Vein endothelial cell (primary cell): ENCODE results near the gene GPR37L1. TPM values are rescaled to one million over a fixed set of nuclear protein-coding genes. Genes with fewer than 3 reads are reported as not detected.

Experiments used
- small RNA-seq: library from RNA; depleted of rRNA; stranded (forward); fragments of <200 nt; gene quantifications from one replicate; pipeline ENCODE3, GENCODE V24; 2012
- total RNA-seq: library from RNA; depleted of rRNA; stranded (reverse); fragments of >200 nt; gene quantifications from 2 replicates; pipeline ENCODE4 v1.2.3, GENCODE V29; 2012

GPR37L1 gene, protein sequence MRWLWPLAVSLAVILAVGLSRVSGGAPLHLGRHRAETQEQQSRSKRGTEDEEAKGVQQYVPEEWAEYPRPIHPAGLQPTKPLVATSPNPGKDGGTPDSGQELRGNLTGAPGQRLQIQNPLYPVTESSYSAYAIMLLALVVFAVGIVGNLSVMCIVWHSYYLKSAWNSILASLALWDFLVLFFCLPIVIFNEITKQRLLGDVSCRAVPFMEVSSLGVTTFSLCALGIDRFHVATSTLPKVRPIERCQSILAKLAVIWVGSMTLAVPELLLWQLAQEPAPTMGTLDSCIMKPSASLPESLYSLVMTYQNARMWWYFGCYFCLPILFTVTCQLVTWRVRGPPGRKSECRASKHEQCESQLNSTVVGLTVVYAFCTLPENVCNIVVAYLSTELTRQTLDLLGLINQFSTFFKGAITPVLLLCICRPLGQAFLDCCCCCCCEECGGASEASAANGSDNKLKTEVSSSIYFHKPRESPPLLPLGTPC
- total RNA-seq, result not detected in 2 replicates

GRCh38 chr1:202122639-202123335 is at the start of gene GPR37L1:
Gene GPR37L1 (plus strand): TSS chr1:202122917. CDS start chr1:202122964, 47 bp downstream.

GRCh38 chr1:202144402-202145067 is 21.8 kb downstream of the GPR37L1 start, which contains the start of gene ARL8A:
Gene ARL8A (minus strand): TSS chr1:202144737. CDS start chr1:202144572, 165 bp downstream.

GRCh38 chr1:202160377-202160940 is 37.7 kb downstream of the GPR37L1 start, which contains the start of gene PTPN7:
Gene PTPN7 (minus strand): TSS chr1:202160602. CDS start chr1:202159402, 1,200 bp downstream.

Small RNA genes within 50 kb of the gene (small RNA-seq; reads per million reads assigned to genes)
- gene CRIP1P3, result not detected

Other genes starting within 250 kb of the GPR37L1 start
- 17.4 and 20.3 TPM in 2 replicates for gene SHISA4, start 234.0 kb upstream of the GPR37L1 start, total RNA-seq
- under 0.01 and 0.10 TPM in 2 replicates for gene LMOD1, start 176.4 kb upstream of the GPR37L1 start, total RNA-seq
- gene TIMM17A, start 167.4 kb upstream of the GPR37L1 start, total RNA-seq, result 49.6 and 66.3 TPM in 2 replicates
- 63.6 and 76.4 TPM in 2 replicates for gene RNPEP, start 140.3 kb upstream of the GPR37L1 start, total RNA-seq
- gene ELF3, start 112.3 kb upstream of the GPR37L1 start, total RNA-seq, result 0.10 and 0.65 TPM in 2 replicates
- 32.0 and 39.6 TPM in 2 replicates for gene ARL8A, start 21.8 kb downstream of the GPR37L1 start, total RNA-seq
- 0.76 TPM in 1 of 2 replicates, not detected in the other for gene PTPN7, start 37.7 kb downstream of the GPR37L1 start, total RNA-seq
- gene LGR6, start 70.9 kb downstream of the GPR37L1 start, total RNA-seq, result under 0.01 TPM in 1 of 2 replicates, not detected in the other
- gene UBE2T, start 219.0 kb downstream of the GPR37L1 start, total RNA-seq, result 18.9 and 29.5 TPM in 2 replicates
- gene PPP1R12B, start 225.8 kb downstream of the GPR37L1 start, total RNA-seq, result 8.2 and 13.2 TPM in 2 replicates